NCI-H146 treated with DMSO at 0.1 percent for 48 hours (cell line): ENCODE measurements around the gene MAST4.
"Not testable (repeated sequence)": the region's sequence is repeated elsewhere in the genome, so short reads cannot be mapped to it uniquely, and the experiment has no call there.

Experiments
- DNase-seq: peaks from one replicate; lab custom pipeline; 2025; ENCODE audit not compliant: unreplicated experiment; lab: John Stamatoyannopoulos, UW

Gene MAST4

GRCh38 chr5:67102708-67103107 is 506.5 kb downstream of the MAST4 start:
- no peak for DNase-seq

- peak; percentile 26 for DNase-seq
Observed at GRCh38 chr5:67104859-67105258, 508.7 kb downstream of the MAST4 start.

- DNase-seq = no peak
Observed at GRCh38 chr5:67105270-67105669, 509.1 kb downstream of the MAST4 start.

DNA sequence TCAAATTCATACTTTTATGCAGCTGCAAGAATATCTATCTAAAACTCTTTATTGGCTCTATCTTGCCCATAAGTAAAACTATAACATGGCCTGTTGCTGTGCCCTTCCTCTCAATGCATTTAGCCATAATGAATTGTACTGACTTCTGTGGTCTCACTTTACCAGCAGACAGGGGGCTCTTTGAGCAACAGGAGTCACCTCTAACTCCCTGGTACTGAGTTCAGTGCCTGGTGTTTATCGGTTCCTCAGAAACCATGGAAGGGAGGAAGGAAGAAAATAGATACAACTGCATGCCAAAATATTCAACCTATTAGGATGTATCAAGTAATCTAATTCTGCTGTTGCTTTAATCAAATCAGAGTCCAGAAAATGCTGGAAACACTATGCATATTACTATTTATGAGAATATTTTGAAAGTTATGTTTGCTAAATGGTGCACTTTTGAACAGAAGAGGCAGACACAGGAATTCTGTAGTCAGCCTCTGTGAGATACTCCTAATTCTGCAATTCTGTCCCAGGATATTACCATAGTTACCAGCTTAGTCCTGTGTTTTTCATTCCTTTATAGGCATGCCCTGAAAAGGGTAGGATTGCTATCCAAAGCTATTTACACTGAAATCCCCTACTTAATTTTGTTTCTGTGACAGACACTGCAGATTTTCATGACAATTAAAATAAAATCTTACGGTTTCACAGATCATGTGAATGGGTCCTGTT is 510.6 kb downstream of the MAST4 start:
- no peak for DNase-seq

- DNase-seq = no peak
Observed at GRCh38 chr5:67111779-67112178, 515.6 kb downstream of the MAST4 start.

DNA sequence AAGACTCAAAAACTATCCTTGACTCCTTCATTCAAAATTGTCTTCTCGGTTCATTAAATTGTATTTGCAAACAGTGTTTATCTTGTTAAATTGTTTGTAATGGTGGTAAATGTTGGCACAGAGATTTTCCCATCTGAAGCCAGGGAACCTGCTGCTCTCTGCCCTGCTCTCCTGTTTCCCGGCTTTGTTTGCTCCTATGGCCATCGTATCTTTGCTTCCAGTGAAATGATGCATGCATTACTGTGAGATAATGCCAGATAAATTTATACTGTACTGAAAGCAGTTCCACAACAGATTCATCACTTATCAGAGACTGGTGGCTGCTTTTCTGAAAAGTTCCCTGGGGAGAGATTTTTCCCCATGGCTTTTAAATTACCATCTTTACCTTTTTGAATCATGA is 519.1 kb downstream of the MAST4 start:
- peak; percentile 59 for DNase-seq

GRCh38 chr5:67115817-67116216 is 519.6 kb downstream of the MAST4 start:
- DNase-seq = no peak

GRCh38 chr5:67118050-67118620 is 521.9 kb downstream of the MAST4 start:
- DNase-seq = no peak

GRCh38 chr5:67119010-67119409 is 522.8 kb downstream of the MAST4 start:
- DNase-seq = no peak

DNA sequence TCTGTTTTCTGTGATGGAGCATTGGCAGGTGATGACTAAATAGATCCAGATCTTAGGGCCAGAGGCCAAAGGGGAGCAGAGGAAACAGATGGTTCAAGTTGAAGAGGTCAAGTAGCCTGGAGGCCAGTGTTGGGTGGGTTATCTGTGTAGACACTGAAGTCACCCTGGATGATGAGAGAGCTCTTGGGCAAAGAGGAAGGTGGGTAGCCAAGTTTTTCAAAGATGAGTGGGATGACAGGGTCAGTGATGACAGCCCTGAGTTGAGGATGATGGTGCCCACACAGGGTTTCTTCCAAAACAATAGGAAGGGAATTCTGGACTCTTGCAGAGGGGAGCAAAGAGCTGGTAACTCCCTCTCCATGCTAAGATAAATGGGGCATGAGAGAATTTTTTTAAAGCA is 523.8 kb downstream of the MAST4 start:
- no peak for DNase-seq

DNA sequence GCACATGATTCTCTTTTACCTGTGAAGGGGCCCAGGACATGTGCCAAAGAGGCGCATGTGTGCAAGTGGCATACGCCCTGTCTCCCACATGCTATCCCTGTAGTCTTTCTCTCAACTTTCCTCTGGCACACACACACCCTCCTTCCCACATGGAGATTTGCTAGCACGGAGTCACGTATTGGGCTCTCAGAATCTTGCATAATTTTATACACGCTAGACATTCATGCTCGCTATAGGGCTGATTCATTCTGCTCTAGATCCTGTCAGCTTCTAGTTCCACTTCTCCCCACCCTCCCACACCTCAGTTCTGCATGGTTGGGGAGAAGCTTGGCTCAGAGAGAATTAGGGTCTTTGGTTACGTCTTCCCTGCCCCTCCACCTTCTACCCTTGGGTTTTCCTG is 527.6 kb downstream of the MAST4 start:
- no peak for DNase-seq

DNA sequence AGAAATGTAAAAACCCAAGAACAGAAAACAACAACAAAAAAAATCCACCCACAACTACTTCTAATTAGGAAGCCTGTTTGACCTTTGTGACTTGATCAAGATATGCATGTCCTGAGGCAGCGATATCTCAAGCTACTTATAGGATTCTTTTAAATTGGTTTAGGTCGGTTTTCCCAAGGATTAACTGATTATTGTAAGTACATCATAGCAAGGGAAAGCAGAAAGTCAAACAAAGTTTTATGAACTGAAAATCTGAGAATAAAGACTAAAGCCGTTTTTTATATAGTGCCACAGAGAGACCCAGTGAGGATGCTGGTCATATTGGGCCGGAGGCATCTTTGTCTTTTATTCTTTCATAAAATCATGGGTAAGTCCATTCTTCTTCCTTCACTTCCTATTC is 528.4 kb downstream of the MAST4 start:
- no peak for DNase-seq

DNA sequence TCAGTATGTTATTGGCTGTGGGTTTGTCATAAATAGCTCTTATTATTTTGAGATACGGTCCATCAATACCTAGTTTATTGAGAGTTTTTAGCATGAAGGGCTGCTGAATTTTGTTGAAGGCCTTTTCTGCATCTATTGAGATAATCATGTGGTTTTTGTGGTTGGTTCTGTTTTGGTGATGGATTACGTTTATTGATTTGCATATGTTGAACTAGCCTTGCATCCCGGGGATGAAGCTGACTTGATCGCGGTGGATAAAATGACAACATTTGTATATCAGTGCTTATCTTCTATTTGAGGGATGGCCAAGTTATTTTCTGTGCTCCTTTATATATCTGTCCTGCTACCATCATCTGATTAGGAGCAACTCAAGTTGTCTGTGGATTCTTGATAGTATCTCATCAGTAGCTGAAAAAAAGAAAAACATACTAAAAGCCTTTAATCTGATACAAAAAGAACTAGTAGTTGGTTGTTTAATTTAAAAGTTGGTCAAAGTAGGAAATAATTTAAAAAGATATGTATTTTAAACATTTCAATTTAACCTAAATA is 531.2 kb downstream of the MAST4 start:
- DNase-seq = not testable (repeated sequence)

GRCh38 chr5:67129768-67130167 is 533.6 kb downstream of the MAST4 start:
- no peak for DNase-seq

DNA sequence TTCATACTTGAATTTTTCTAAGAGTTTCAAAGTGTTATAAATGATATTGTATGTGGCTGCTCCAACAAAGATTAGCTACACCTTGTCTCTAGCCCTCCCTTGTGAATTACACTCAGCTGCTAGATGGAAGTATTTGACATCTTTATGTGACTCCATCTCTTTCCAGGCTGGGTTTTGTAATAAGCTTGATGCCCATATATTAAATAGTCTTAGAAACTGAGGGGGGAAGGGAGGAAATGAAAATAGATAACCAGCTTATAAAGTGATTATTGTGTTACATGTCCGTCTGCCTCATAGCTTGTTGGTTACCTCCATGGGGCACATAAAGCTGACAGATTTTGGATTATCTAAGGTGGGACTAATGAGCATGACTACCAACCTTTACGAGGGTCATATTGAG is 537.0 kb downstream of the MAST4 start:
- no peak for DNase-seq

DNA sequence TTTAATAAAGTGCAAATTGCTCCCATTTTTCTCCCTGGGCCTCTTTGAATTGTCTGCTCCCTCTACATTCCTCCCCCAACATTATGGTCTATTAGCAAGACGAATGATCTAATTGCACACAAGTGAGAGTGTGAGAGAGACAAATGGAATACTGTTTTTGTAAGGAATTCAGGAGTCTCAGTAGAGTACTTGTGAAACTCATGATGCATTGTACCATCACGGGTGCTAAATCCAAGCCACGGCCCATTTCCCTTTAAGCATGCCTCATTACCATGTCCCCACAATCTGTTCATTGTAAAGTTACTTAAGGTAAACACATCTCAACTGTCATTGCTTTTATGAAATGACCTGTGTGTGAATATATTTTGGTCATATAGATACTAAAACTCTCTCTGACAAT is 537.6 kb downstream of the MAST4 start:
- no peak for DNase-seq

GRCh38 chr5:67135381-67135984 is 539.3 kb downstream of the MAST4 start:
- no peak for DNase-seq

DNA sequence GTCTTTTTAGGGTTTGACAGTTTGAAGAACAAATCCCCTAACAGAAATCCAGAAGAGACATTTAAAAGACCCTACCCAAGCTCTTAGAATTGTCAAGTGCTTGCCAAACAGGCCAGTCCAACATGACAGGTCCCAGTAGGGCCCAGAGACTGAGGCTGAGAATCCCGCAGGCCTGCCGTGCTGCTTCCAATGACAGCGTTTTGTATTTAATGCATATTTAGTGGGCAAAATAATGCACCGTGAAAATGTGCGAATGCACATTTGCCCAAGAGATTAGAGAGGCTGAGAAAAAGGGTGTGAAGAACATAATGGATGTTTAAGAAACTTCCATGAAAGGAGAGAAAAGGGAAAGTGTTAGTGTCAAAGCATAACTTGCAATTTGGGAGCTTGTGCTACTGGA is 542.8 kb downstream of the MAST4 start:
- DNase-seq = no peak

- no peak for DNase-seq
Observed at GRCh38 chr5:67140413-67140812, 544.2 kb downstream of the MAST4 start.

DNA sequence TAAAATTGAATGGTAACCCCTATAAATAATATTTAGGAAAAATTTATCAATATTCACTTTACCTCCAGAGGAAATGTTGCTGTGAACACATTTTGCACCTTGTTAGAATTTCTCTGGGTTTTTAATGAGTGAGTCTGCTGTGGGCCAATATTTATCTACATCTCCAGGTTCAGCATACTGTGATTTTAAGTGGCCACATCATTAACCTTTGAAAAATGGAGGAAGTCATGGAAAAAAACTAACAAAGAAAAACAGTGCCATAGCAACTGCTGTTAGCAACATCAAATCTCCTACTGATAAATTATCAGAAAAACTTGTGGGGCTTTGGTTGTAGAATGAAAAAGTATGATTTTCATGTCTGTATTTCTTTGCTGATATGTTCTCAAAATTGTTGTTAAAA is 545.5 kb downstream of the MAST4 start:
- DNase-seq = peak; percentile 50

DNA sequence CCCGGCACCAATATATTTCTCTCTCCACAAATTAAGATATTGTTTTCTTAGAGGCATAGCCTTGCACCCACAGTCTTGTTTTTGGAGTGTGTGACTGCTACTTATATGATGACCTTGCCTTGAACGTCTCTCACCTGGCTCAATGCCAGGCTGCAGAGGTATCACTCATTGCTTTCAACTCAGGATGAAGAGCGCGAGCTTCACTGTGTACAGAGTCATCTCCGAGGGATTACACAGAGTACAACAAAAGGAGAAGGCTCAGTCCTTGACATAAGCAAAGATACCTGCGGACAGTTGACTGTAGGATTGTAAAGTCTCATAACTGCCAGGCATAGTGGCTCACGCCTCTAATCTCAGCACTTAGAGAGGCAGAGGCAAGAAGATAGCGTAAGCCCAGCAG is 546.6 kb downstream of the MAST4 start:
- no peak for DNase-seq

- DNase-seq = no peak
Observed at GRCh38 chr5:67143549-67143948, 547.4 kb downstream of the MAST4 start.
